Gastroesophageal sphincter (tissue), 3 donors: ENCODE data around the gene TNS1.

ENCODE experiments used
- CTCF ChIP-seq, 4 experiments: fragments of 200-600 bp in 2 of 4; fragments of 450-650 bp in 2 of 4; sonication (generic) in 1 of 4; IDR thresholded peaks; one replicate each; pipeline ENCODE4 v1.5.1; 2017 to 2019; ENCODE audit warnings: antibody characterized with exemption in 4 of 4, mild to moderate bottlenecking in 2 of 4, moderate library complexity in 2 of 4
- EP300 ChIP-seq: sonication (generic); formaldehyde crosslinking; IDR thresholded peaks from one replicate; pipeline ENCODE4 v1.6.1; 2017; ENCODE audit warnings: antibody characterized with exemption, mild to moderate bottlenecking
- POLR2A ChIP-seq, 2 donors: fragments of 450-650 bp; IDR thresholded peaks; one replicate each; pipeline ENCODE4 v1.6.1; 2017; ENCODE audit warnings: antibody characterized with exemption in 2 of 2, mild to moderate bottlenecking in 2 of 2, moderate library complexity in 1 of 2
- POLR2AphosphoS5 ChIP-seq: sonication (generic); formaldehyde crosslinking; IDR thresholded peaks from one replicate; pipeline ENCODE4 v1.6.1; 2017; ENCODE audit warnings: antibody characterized with exemption

- TF ChIP-seq CTCF (IDR thresholded peaks at IDR 0.05) (no peak), POLR2AphosphoS5 (no peak), POLR2A (IDR thresholded peaks at IDR 0.05) (no peak), EP300 (no peak)
These were observed 170.7 kb downstream of the TNS1 start for GRCh38 chr2:217832115-217832514.
